NB4 (cell line): ENCODE data around the gene PCDH15.
A peak's percentile ranks its signal among the peaks of the same experiment; 100 is the strongest.

Experiments
- DNase-seq: peaks from one replicate; pipeline ENCODE4 v3.0.0; 2010; ENCODE audit warnings: low read depth
- H3K4me3 ChIP-seq: one replicate; pipeline ENCODE4 v1.5.1; 2011; ENCODE audit warnings: mild to moderate bottlenecking, low read depth, low read length, moderate library complexity
- CTCF ChIP-seq: IDR thresholded peaks from one replicate; pipeline ENCODE4 v1.5.1; 2012; ENCODE audit warnings: low read depth, low read length
- MAX ChIP-seq: IDR thresholded peaks from 2 replicates; pipeline ENCODE4 v1.6.1; 2011; ENCODE audit warnings: low read depth, low read length
- MYC ChIP-seq: IDR thresholded peaks from 2 replicates; pipeline ENCODE4 v1.6.1; 2011; ENCODE audit warnings: low read depth, low read length
- POLR2A ChIP-seq: IDR thresholded peaks from 2 replicates; pipeline ENCODE4 v1.6.1; 2011; ENCODE audit warnings: mild to moderate bottlenecking; ENCODE audit not compliant: insufficient read length; ENCODE audit errors: extremely low read depth

PCDH15 gene

GRCh38 chr10:54708591-54708990, 92.4 kb downstream of the PCDH15 start:
- TF ChIP-seq MAX = no peak
- TF ChIP-seq CTCF = no peak
- no peak for TF ChIP-seq POLR2A
- TF ChIP-seq MYC = no peak
- no peak overlapping the region for H3K4me3 ChIP-seq
- no peak for DNase-seq

GRCh38 chr10:54708021-54708420, 93.0 kb downstream of the PCDH15 start:
- H3K4me3 ChIP-seq = no peak overlapping the region
- DNase-seq = no peak
- TF ChIP-seq POLR2A = no peak
- TF ChIP-seq CTCF = no peak
- TF ChIP-seq MAX = no peak
- TF ChIP-seq MYC = no peak

GRCh38 chr10:54702583-54703485, 98.2 kb downstream of the PCDH15 start:
- peak; percentile 17 for DNase-seq
- no peak overlapping the region for H3K4me3 ChIP-seq
- TF ChIP-seq MAX = no peak
- no peak for TF ChIP-seq POLR2A
- TF ChIP-seq MYC = no peak
- TF ChIP-seq CTCF = no peak

GRCh38 chr10:54691331-54691730, 109.7 kb downstream of the PCDH15 start:
- H3K4me3 ChIP-seq = no peak overlapping the region
- no peak for DNase-seq
- TF ChIP-seq MYC = no peak

- DNase-seq = no peak
- TF ChIP-seq MYC (no peak), POLR2A (no peak), MAX (no peak), CTCF (no peak)
- no peak overlapping the region for H3K4me3 ChIP-seq
Observed at GRCh38 chr10:54682554-54682953, 118.5 kb downstream of the PCDH15 start.

GRCh38 chr10:54681136-54681535, 119.9 kb downstream of the PCDH15 start:
- no peak for DNase-seq
- TF ChIP-seq CTCF (no peak), MAX (no peak)
- no peak overlapping the region for H3K4me3 ChIP-seq
